HG03108 (cell line): Measurements from ENCODE around the gene WNT3.

Experiments
- ATAC-seq: cut with Tn5 transposase; IDR thresholded peaks from one replicate; pipeline ENCODE4 v1.9.1; 2021; ENCODE audit warnings: moderate library complexity; ENCODE audit not compliant: unreplicated experiment

Gene WNT3

GRCh38 chr17:46789610-46790009 is 28.9 kb downstream of the WNT3 start:
- no peak for ATAC-seq

GRCh38 chr17:46788796-46789195 is 29.7 kb downstream of the WNT3 start:
- ATAC-seq: no peak

GRCh38 chr17:46788300-46788699 is 30.2 kb downstream of the WNT3 start:
- ATAC-seq: no peak

GRCh38 chr17:46787478-46787877 is 31.0 kb downstream of the WNT3 start:
- no peak for ATAC-seq

GRCh38 chr17:46785696-46786095 is 32.8 kb downstream of the WNT3 start:
- ATAC-seq: no peak

GRCh38 chr17:46783031-46783593 is 35.4 kb downstream of the WNT3 start:
- no peak for ATAC-seq

- no peak for ATAC-seq
Observed at GRCh38 chr17:46782250-46782953, 36.1 kb downstream of the WNT3 start.

GRCh38 chr17:46780003-46780373 is 38.5 kb downstream of the WNT3 start:
- ATAC-seq: no peak

- no peak for ATAC-seq
Observed at GRCh38 chr17:46777943-46778915, 40.3 kb downstream of the WNT3 start.

GRCh38 chr17:46776298-46777005 is 42.0 kb downstream of the WNT3 start:
- no peak for ATAC-seq

- no peak for ATAC-seq
Observed at GRCh38 chr17:46774108-46774737, 44.3 kb downstream of the WNT3 start.

GRCh38 chr17:46773676-46774075 is 44.8 kb downstream of the WNT3 start:
- ATAC-seq: no peak

GRCh38 chr17:46773221-46773605 is 45.3 kb downstream of the WNT3 start:
- ATAC-seq: no peak

GRCh38 chr17:46772475-46773220 is 45.8 kb downstream of the WNT3 start:
- ATAC-seq: no peak

- no peak for ATAC-seq
Observed at GRCh38 chr17:46771561-46772474, 46.7 kb downstream of the WNT3 start.

- ATAC-seq: no peak
Observed at GRCh38 chr17:46770818-46771560, 47.5 kb downstream of the WNT3 start.

GRCh38 chr17:46770439-46770817 is 48.1 kb downstream of the WNT3 start:
- ATAC-seq: no peak
